ENCODE data around the gene TBC1D25.

Gene TBC1D25

GRCh38 chrX:48580662-48581061, 41.1 kb downstream of the TBC1D25 start:
- in situ Hi-C loops (cut with HindIII; ENCODE audit: low sequenced_read_pairs), result no loop called here
- no peak for TF ChIP-seq CTCF (IDR thresholded peaks at IDR 0.05; ENCODE audit: low read depth, low read length)
- no peak overlapping the region for H3K4me3 ChIP-seq (ENCODE audit: low read depth, low read length)
- DNase-seq (ENCODE audit: low read depth, low spot score), result no peak

GRCh38 chrX:48584698-48585097, 45.2 kb downstream of the TBC1D25 start:
- DNase-seq (ENCODE audit: low read depth, low spot score), result no peak
- in situ Hi-C loops (cut with HindIII; ENCODE audit: low sequenced_read_pairs), result no loop called here
- TF ChIP-seq CTCF (IDR thresholded peaks at IDR 0.05; ENCODE audit: low read depth, low read length), result no peak
- no peak overlapping the region for H3K4me3 ChIP-seq (ENCODE audit: low read depth, low read length)

- no peak for TF ChIP-seq CTCF (IDR thresholded peaks at IDR 0.05; ENCODE audit: low read depth, low read length)
- H3K4me3 ChIP-seq (ENCODE audit: low read depth, low read length), result no peak overlapping the region
- DNase-seq (ENCODE audit: low read depth, low spot score), result no peak
- in situ Hi-C loops (cut with HindIII; ENCODE audit: low sequenced_read_pairs), result no loop called here
Measured at GRCh38 chrX:48589482-48590162, 50.1 kb downstream of the TBC1D25 start.

- in situ Hi-C loops (cut with HindIII; ENCODE audit: low sequenced_read_pairs), result no loop called here
- no peak for DNase-seq (ENCODE audit: low read depth, low spot score)
- TF ChIP-seq CTCF (IDR thresholded peaks at IDR 0.05; ENCODE audit: low read depth, low read length), result no peak
- H3K4me3 ChIP-seq (ENCODE audit: low read depth, low read length), result no peak overlapping the region
Measured at GRCh38 chrX:48590203-48591103, 50.9 kb downstream of the TBC1D25 start.

- no peak for TF ChIP-seq CTCF (IDR thresholded peaks at IDR 0.05; ENCODE audit: low read depth, low read length)
- in situ Hi-C loops (cut with HindIII; ENCODE audit: low sequenced_read_pairs), result no loop called here
- peak; percentile 67 for DNase-seq (ENCODE audit: low read depth, low spot score)
- H3K4me3 ChIP-seq (ENCODE audit: low read depth, low read length), result no peak overlapping the region
Measured at GRCh38 chrX:48591255-48591791, 51.8 kb downstream of the TBC1D25 start.

GRCh38 chrX:48592971-48593370, 53.5 kb downstream of the TBC1D25 start:
- no peak overlapping the region for H3K4me3 ChIP-seq (ENCODE audit: low read depth, low read length)
- TF ChIP-seq CTCF (IDR thresholded peaks at IDR 0.05; ENCODE audit: low read depth, low read length), result no peak
- in situ Hi-C loops (cut with HindIII; ENCODE audit: low sequenced_read_pairs), result no loop called here
- DNase-seq (ENCODE audit: low read depth, low spot score), result no peak
